ENCODE data around the gene CDC42EP3.

The CDC42EP3 gene

DNA sequence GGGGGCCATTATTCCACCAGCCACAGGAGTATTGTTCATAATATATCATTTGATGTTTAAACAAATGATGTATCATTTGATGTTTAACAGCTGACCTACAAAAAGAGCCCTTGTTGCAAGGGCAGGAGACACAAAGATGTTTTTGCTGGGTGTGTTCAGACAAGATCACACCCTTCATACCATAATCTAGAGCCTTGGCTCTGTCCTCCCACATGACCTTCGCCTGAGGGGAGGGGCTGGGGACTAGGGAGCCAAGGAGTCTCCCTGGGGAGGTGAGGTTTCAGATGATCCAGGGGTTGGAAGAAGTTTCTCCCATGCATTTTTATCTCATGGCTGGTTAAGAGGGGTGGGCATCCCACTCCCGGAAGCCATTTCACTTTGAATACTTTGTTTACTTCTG, 33.5 kb downstream of the CDC42EP3 start:
- in situ Hi-C loops (cut with HindIII; ENCODE audit: low sequenced_read_pairs), result no loop called here

DNA sequence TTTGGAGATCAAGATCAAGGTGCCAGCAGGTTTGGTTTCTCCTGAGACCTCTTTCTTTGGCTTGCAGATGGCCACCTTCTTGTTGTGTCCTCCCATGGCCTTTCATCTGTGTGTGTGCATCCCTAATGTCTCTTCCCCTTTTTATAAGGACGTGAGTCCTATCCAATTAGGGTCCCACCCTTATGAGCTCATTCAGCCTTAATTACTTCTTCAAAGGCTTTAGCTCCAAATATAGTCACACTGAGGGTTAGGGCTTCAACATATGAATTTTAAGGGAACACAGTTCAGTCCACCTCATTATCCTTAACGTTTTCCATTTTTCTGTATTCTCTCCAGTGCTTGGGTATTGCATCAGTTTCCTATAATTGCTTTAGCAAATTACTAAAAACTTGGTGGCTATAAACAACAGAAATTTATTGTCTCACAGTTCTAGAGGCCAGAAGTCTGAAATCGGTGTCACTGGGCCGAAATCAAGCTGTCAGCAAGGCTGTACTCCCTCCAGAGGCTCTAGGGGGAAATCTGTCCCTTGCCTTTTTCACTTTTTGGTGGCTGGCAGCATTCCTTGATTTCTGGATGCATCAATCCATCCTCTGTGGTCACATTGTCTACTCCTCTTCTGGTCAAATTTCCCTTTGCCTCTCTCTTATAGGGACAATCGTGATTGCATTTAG, 34.1 kb downstream of the CDC42EP3 start:
- in situ Hi-C loops (cut with HindIII; ENCODE audit: low sequenced_read_pairs), result no loop called here

DNA sequence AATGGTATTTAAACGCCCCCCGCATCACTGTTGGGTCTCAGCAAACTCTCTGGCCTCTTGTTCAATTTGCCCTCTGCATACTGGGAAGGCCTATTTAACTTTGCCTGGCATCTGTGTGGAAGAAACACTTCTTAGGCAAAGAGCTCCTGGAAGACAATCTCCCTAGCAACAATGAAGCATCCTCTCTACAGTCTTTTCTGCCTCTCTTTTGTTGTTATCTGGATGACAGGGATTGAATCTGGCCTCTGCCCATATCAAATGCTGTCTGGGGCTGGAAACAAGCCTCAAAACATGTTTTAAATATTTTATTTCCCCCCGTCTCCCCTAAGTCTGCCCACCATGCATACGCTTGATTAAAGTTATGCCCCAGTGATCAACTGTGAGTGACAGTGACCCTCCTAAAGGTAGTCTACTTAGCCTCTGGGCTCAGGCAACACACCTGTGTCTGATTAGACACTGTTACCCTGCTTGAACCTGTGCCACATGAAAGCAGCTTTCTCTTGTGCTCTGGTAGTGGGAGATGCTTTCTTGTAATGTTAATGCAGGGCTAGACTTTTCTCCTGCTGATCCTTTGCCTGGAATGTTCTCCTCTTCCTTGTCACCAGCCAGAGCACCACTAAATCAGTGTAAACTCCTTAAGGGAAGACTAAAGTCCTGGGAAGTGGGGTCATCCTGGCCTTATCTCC, 34.9 kb downstream of the CDC42EP3 start:
- in situ Hi-C loops (cut with HindIII; ENCODE audit: low sequenced_read_pairs), result no loop called here

DNA sequence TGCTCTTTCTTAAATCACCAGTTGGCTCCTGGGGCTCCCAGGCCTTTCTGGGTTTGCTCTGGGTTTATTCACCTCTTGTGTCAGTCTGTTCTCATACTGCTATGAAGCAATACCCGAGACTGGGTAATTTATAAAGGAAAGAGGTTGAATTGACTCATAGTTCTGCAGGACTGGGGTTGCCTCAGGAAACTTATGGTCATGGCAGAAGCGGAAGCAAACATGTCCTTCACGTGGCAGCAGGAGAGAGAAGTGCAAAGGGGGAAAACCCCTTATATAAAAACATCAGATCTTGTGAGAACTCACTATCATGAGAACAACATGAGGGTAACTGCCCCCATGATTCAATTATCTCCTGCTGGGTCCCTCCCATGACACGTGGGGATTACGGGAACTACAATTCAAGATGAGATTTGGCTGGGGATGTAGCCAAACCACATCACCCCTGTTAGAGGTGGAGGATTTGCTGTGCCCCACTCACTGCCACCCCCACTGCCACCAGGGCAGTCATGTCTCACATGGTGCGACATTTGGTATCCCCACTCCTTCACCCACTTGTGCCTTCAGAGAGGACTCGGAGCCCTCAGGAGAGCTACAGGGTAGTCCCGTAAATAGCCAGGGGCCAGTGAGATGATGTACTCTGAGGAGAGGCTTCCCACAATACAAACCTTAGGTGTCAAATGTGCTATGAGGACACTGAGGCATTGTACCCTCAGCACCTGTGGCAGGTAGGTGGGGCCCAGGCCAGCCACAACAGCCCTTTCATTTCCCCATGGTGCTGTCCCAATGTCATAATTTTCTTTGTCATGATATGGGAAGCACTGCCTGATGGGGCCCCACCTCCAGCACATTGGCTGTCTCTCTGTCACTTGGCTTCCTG, 35.7 kb downstream of the CDC42EP3 start:
- in situ Hi-C loops (cut with HindIII; ENCODE audit: low sequenced_read_pairs), result no loop called here

DNA sequence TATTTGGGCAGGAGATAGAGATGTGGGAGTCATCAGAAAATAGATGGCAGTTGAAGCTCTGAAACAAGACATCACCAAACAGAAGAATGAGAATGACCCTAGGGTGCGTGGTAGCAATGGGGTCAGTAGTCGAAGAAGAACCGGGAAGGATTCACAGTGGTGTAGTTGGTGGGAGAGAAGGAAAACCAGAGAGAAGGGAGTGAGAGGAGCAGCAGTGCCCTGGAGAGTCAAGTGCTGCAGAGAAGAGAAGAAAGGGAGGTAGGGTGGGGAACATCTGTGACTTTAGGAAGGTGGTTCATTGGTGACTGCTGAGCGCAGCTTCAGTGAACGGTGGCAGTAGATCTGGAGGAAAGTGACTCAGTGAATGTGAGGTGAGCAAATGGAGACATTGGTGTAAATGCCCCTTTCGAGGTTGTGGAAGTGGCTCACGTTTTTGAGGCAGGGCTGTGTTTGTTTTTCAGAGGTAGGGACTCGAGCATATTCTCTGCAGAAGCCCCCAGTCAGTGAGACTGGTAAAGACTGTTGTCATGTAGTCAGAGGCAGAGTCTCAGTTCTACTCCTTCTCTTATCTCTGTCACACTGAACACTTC, 36.4 kb downstream of the CDC42EP3 start:
- in situ Hi-C loops (cut with HindIII; ENCODE audit: low sequenced_read_pairs), result no loop called here

DNA sequence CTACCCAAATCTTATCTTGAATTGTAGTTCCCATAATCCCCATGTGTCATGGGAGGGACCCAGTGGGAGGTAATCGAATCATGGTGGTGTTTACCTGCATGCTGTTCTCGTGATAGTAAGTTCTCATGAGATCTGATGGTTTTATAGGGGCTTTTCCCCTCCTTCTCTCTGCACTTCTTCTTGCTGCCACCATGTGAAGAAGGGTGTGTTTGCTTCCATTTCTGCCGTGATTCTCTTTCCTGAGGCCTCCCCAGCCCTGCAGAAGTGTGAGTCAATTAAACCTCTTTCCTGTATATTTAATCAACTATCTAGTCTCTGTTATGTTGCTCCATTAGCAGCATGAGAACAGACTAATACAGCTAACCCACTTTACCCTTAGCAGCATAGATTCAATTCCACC, 37.6 kb downstream of the CDC42EP3 start:
- in situ Hi-C loops (cut with HindIII; ENCODE audit: low sequenced_read_pairs), result no loop called here

DNA sequence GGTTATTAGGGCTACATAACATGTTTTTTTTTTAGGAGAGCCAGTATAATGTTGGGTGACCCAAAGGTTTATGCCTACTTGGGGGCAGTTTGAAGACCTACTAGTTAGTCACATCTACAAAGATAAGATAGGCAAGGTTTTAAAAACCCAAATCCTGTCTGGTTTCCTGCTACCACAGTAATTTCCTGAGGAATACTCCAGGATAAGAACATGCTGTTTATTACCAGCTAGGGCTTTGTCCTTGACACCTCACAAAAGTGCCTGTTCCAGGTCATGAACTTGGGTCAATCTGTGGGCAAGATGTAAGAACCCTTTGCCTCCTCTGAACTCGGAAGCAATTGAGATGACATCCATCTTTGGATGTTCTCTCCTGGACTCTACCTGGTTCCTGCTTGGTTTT, 38.2 kb downstream of the CDC42EP3 start:
- in situ Hi-C loops (cut with HindIII; ENCODE audit: low sequenced_read_pairs), result no loop called here

DNA sequence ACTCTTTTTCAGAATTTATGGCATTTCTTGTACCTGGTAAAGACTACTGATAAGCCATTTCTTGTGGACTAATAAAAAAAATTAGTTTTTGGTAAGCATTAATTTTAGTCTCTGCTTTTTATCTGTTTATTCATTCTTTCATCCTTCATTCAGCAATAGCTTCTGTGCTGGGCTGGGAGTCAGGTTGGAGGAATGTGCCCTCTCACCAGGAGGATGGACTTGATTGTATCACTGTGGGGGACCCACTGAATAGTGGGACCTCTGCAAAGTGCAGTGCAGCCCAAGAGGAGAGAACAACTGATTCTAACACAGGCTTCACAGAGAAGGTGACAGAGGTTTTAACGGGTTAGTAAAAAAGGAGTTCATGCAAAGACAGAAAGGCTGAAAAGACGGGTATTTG, 39.1 kb downstream of the CDC42EP3 start:
- in situ Hi-C loops (cut with HindIII; ENCODE audit: low sequenced_read_pairs), result no loop called here

DNA sequence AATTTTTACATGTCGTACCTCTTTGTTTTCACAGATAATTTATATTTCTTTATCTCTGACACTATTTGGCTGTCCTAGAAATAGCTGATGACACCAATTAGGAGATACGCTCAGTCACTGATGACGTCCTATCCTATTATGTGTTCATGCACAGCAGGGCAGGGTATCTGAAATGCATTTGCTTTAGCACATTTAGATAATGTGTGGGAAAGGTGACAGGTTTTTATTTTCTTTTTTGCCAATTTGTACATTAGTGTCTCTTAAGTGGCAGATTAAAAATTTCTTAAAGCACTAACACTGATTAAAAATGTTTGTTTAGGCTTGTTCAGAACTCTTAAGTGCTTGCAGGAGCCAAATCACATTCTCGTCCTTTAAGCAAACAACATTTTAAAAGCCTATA, 39.7 kb downstream of the CDC42EP3 start:
- in situ Hi-C loops (cut with HindIII; ENCODE audit: low sequenced_read_pairs), result no loop called here

DNA sequence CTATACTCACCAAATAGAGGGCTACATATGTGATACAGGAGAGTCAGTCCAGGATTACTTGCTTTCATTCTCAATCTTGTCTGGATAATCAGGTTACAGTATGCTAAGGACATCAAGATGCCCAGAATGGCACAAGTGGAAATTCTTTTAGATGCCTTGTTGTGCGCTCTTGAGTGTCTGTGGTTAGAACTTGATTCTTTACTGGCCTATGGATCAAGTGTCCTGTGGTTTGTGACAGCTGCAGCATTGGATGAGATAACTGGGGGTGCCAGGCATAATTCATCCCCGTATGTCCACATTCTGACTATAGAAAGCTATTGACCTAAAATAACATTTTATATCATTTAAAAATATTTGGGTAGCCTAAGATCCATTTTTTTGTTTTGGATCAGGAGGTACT, 40.1 kb downstream of the CDC42EP3 start:
- in situ Hi-C loops (cut with HindIII; ENCODE audit: low sequenced_read_pairs), result no loop called here

DNA sequence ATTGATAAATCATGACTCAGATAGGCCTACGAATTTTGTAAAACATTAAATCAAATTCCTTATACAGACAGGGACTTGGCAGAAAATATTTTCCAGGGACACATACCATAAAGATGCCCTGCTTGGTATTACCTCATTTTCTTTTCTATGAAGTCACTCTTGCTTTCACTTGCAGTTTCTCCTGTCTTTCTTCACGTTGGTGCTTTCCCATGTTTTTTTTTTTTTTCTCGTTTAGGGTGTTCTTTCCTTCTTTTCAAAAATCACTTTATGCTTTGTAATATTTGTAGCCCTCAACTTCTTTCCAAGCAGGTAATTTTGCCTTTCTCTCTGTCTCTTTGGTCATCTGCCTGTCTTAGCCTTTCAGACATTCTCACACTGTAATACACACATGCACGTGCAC, 40.7 kb downstream of the CDC42EP3 start:
- in situ Hi-C loops (cut with HindIII; ENCODE audit: low sequenced_read_pairs), result no loop called here

DNA sequence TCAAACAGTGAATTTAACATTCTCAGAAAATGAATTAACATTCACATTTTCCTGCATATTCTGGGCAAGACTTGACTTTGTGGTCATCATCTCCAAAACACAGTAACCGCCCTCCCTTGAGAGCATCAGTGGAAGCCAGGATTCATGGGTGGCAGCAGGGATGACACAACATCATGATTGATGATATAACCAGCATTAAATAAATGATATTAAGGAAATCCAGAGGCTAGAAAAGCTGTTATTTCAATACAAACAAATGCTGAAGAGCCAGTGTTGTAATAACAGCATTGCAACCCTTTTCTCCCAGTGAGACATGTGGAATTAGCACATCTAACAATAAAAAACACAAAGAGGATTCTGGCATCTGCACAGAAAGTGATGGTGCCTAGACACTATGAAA, 41.1 kb downstream of the CDC42EP3 start:
- in situ Hi-C loops (cut with HindIII; ENCODE audit: low sequenced_read_pairs), result no loop called here

DNA sequence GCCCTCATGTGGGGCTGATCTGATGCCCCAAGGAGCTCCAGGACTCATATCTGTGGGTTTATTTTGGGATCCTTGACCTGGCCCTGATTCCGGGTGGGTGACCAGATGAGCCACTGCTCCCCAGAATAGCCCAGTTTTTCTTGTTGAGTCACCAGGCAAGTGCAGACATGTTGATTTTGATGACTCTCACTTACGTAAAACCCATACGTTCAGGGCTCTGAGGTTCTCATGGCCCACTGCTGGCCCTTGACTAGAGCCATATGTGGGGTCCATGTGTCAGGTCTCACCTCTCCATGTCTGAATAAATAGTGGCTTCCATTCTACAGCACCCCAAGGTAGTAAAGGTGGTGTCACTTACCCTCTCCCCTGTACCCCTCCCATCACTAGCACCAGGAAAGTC, 41.9 kb downstream of the CDC42EP3 start:
- in situ Hi-C loops (cut with HindIII; ENCODE audit: low sequenced_read_pairs), result no loop called here

DNA sequence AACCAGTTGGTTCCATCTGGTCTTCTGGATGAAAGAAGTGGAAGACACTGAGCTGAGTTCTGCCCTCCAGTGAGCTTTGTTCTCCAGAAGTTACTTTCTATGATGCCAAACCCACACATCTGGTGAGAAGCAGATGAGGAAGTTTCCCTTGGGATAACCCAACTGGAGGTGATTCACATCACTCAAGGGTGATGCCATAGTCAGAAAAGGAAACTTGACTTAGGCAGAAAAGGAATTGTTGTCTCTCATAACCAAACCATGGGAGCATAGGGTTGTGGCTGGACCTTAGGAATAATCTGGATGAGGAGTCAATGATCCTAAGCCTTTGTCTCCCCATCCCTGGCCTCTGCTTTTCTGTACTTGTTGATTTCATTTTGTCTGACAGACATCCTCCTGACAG, 43.7 kb downstream of the CDC42EP3 start:
- in situ Hi-C loops (cut with HindIII; ENCODE audit: low sequenced_read_pairs), result no loop called here

DNA sequence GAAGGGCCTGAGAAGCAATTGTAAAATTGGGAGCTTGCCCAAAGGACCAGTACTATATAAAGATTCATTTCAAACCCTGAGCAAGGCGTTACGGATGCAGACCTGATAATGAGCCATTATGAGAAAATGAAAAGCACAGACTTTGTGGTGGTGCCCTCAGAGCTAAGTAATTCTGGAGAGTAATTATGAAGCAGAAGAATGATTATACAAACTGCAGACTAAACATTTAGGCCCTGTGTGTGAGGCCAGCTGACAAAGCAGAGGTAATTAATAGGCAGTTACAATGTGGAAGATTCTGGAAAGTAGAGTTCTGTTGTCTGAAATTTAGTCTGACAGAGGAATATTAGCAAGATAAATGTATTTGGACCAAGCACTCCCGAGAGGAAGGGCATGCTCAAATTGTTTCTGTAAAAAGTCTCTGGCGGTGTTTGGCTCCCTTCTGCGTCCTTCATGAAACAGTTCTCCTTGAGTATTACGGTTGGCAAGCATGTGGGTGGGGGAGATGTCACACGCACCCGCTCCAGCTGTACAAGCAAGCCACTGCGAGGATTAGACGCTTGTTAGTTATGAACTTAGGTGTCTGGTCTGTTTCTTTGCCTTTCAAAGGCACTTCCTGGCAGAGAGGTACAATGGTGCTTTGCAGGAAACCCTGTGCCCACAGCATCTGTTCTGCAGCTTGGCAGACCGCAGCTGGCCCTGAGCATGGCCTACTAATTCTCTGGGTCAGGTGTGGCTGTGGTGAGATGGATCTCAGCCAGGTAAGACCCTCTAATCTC, 45.5 kb downstream of the CDC42EP3 start:
- in situ Hi-C loops (cut with HindIII; ENCODE audit: low sequenced_read_pairs), result no loop called here

DNA sequence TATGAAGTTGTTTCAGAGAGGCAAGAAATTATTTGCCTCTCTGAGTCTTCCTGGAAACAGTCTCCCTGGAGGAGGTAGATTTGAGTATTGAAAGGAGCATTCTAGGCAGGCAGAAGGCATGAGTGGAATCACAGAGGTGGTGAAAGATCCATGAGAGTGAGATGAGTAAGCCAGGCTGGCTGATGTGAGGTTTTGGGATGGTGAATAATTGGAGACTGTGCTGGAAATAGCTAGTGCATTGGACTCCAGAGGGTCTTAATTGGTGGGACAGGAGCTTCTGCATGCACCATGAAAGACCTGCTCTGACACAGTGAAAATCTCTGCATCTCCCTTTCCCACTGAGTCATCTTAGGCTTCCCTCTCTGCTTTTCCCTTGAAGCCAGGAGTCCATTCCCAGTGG, 46.3 kb downstream of the CDC42EP3 start:
- in situ Hi-C loops (cut with HindIII; ENCODE audit: low sequenced_read_pairs), result no loop called here

DNA sequence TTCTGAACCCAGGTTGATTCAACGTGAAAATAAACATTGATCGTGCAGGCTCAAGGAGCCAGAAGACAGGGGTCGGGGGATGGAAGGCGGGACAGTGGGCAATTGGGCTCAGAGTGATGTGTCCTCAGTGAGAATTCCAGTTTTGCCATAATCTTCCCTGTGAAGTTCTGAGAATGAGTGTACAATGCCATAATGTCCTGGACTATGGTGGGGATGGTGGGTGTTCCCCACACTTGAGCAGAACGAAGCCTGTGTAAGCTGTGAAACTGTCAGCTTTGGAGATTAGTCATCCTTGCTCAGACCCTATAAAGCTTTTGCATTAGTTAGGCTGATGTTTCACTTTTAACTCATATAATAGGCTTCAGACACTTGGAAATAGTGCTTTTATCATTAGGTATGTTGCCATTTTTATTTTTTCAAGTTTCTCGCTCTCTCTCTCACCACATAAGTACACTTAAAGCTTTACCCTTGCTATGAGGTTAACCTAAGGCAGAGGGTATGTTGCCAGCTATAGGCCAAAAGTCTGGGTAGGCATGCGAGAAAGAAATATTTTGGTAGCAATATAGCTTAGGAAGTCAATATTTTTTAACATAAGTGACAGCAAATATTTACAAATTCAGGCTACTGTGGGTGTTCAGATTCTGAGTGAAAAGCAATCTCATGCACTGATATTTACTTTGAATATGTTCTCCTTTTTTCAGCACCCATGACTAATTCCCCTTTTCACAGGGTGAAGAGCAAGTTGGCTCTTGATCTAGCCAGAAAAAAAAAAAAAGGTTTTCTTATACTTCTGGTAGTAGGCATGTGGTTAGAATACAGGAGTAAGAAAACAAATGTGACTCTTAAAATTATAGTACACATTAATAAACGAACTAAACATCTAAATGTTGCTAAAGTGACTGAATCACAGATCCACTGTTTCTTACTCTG, 47.2 kb downstream of the CDC42EP3 start:
- in situ Hi-C loops (cut with HindIII; ENCODE audit: low sequenced_read_pairs), result no loop called here

DNA sequence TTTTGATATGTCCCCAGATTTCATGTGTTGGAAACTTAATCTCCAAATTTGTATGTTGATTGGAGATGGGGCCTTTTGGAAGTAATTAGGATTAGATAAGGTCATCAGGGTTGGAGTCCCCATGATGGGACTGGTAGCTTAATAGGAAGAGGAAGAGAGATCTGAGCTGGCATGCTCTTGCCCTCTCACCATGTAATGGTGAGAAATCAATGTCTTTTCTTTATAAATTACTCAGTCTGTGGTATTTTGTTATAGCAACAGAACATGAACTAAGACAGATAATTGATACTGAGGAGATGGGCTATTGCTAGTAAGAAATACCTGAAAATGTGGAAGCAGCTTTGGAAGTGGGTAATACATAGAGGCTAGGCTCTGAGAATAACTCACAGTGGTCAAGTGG, 48.0 kb downstream of the CDC42EP3 start:
- in situ Hi-C loops (cut with HindIII; ENCODE audit: low sequenced_read_pairs), result no loop called here

DNA sequence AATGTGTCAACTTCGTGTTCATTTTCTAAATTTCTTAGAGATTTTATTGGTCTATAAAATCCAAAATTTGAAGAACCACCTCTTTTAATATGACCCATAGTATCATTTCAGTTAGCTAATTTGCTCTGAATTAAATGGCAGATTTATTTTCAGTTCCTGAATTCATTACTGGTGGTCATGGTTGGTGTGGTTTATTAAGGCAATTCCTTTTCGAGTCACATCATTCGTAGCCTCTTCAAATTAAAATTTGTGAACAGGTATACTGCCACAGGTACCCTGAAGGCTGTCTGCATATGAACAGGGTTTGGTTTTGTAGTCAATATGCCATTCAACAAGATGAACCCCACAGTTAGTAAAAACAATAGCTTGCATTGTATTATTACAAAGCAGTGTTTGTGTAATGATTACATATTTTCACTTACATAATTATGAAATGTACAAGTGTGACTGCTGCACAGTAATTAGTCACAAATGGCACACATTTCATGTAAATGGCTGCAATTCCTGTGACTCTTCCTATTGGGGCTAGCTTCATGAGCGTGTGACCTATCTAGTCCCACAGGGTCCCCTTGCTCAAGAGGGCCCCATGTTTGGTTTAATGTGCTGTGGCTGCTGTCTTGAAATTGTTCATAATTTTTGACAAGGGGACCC, 48.9 kb downstream of the CDC42EP3 start:
- in situ Hi-C loops (cut with HindIII; ENCODE audit: low sequenced_read_pairs), result no loop called here
